Measurements from ENCODE around the gene TRPM2.

The TRPM2 gene

DNA sequence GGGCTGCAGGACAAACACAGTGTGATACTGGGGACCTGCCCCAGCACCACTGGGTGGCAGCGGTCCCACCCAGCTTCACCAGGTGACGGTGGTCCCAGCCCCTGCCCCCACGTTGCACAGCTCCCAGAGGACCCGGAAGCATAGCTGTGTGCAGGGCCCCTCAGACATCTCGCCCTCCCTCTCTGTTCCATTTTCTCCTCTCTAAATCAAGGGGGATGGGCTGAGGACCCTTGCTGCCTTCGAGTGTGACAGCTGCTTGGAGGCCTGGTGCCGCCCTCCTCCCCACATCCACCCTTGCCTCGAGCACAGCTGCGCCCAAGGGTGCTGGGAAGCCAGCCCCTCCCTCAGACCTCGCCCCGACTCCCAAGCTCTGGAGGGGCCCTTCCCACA is 85.8 kb downstream of the TRPM2 start:
- TF ChIP-seq, protein P1, sequence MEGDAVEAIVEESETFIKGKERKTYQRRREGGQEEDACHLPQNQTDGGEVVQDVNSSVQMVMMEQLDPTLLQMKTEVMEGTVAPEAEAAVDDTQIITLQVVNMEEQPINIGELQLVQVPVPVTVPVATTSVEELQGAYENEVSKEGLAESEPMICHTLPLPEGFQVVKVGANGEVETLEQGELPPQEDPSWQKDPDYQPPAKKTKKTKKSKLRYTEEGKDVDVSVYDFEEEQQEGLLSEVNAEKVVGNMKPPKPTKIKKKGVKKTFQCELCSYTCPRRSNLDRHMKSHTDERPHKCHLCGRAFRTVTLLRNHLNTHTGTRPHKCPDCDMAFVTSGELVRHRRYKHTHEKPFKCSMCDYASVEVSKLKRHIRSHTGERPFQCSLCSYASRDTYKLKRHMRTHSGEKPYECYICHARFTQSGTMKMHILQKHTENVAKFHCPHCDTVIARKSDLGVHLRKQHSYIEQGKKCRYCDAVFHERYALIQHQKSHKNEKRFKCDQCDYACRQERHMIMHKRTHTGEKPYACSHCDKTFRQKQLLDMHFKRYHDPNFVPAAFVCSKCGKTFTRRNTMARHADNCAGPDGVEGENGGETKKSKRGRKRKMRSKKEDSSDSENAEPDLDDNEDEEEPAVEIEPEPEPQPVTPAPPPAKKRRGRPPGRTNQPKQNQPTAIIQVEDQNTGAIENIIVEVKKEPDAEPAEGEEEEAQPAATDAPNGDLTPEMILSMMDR (IDR thresholded peaks at IDR 0.05; ENCODE audit: low read depth, low read length), result no peak

DNA sequence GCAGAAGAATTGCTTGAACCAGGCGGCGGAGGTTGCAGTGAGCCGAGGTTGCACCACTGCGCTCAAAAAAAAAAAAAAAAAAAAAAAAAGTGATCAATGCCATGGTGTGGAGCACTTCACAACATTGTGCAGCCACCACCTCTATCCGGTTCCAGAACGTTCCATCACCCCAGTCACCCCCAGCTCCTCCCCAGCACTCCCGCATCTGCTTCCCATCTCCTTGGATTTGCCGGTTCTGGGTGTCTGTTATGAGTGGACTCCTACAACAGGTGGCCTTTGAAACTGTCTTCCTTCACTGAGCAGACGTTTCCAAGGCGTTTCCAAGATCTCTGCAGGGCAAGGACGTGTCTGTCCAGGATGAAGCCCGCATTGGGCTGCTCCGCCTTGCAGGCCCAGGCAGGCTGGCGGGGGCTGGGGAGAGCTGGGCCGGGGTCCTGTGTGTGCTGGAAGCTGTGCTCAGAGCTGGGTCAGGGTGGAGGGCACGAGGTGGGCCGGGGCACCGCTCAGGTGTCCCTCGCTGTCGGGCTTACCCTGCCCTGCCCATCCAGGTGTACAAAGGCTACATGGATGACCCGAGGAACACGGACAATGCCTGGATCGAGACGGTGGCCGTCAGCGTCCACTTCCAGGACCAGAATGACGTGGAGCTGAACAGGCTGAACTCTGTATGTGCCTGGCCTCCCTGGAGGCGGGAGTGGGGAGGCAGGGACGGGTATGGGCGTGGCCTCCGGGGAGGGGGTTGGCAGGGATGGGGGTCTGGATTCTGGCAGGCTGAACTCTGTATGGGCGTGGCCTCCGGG is 87.0 kb downstream of the TRPM2 start:
- no peak for DNase-seq (ENCODE audit: low read depth in 2 of 2)
- H3K4me3 ChIP-seq (replicated peaks in 1 of 2; ENCODE audit: low read depth in 2 of 2, low read length in 2 of 2), result no peak overlapping the region
- TF ChIP-seq, protein P1 (IDR thresholded peaks at IDR 0.05; ENCODE audit: low read depth, low read length), result no peak

More for the DNA sequence above, 85.8 kb downstream of the TRPM2 start:
- DNase-seq (ENCODE audit: low read depth in 2 of 2), result no peak
- no peak overlapping the region for H3K4me3 ChIP-seq (replicated peaks in 1 of 2; ENCODE audit: low read depth in 2 of 2, low read length in 2 of 2)

DNA sequence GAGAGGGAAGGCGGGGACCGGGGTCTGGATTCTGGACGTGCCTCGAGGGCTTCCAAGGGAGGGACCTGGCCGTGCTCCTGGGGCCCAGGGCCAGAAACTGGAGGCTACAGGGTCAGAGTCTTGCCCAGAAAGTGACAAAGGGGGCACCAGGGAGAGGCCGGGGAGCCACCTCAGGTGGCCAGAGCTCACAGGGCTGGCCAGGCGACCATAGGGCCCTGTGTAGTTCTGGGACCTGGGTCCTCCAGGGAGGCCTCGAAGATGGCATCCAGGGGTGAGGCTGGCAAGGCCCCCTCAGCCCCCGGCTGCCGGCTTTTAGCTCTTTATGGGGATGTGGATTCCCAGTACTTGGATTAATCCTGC is 87.6 kb downstream of the TRPM2 start:
- no peak overlapping the region for H3K4me3 ChIP-seq (replicated peaks in 1 of 2; ENCODE audit: low read depth in 2 of 2, low read length in 2 of 2)
- TF ChIP-seq, protein P1 (IDR thresholded peaks at IDR 0.05; ENCODE audit: low read depth, low read length), result no peak
- no peak for DNase-seq (ENCODE audit: low read depth in 2 of 2)

DNA sequence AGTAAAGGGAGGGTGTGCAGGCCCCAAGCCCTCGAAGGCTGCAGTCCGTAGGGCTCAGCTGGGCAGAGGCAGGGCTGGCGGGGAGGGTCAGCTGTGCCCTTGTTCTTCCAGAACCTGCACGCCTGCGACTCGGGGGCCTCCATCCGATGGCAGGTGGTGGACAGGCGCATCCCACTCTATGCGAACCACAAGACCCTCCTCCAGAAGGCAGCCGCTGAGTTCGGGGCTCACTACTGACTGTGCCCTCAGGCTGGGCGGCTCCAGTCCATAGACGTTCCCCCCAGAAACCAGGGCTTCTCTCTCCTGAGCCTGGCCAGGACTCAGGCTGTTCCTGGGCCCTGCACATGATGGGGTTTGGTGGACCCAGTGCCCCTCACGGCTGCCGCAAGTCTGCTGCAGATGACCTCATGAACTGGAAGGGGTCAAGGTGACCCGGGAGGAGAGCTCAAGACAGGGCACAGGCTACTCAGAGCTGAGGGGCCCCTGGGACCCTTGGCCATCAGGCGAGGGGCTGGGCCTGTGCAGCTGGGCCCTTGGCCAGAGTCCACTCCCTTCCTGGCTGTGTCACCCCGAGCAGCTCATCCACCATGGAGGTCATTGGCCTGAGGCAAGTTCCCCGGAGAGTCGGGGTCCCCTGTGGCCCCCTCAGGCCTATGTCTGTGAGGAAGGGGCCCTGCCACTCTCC is 88.3 kb downstream of the TRPM2 start:
- no peak overlapping the region for H3K4me3 ChIP-seq (replicated peaks in 1 of 2; ENCODE audit: low read depth in 2 of 2, low read length in 2 of 2)
- no peak for DNase-seq (ENCODE audit: low read depth in 2 of 2)
- TF ChIP-seq, protein P1 (IDR thresholded peaks at IDR 0.05; ENCODE audit: low read depth, low read length), result no peak

DNA sequence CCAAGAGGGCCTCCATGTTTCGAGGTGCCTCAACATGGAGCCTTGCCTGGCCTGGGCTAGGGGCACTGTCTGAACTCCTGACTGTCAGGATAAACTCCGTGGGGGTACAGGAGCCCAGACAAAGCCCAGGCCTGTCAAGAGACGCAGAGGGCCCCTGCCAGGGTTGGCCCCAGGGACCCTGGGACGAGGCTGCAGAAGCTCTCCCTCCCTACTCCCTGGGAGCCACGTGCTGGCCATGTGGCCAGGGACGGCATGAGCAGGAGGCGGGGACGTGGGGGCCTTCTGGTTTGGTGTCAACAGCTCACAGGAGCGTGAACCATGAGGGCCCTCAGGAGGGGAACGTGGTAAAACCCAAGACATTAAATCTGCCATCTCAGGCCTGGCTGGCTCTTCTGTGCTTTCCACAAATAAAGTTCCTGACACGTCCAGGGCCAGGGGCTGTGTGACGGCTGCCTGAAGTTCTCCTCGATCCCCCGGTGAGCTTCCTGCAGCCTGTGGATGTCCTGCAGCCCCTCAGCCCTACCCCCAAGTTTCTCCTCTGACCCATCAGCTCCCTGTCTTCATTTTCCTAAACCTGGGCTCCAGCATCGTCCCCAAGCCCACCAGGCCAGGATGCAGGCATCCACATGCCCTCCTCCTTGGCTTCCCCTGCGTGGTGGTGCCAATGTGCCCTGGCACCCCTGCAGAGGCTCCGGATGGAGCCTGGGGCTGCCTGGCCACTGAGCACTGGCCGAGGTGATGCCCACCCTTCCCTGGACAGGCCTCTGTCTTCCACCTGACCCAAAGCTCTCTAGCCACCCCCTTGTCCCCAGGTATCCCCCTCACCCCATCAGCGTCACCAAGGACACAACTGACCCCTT is 89.1 kb downstream of the TRPM2 start:
- H3K4me3 ChIP-seq (replicated peaks in 1 of 2; ENCODE audit: low read depth in 2 of 2, low read length in 2 of 2), result no peak overlapping the region
- TF ChIP-seq, protein P1 (IDR thresholded peaks at IDR 0.05; ENCODE audit: low read depth, low read length), result no peak
- no peak for DNase-seq (ENCODE audit: low read depth in 2 of 2)

DNA sequence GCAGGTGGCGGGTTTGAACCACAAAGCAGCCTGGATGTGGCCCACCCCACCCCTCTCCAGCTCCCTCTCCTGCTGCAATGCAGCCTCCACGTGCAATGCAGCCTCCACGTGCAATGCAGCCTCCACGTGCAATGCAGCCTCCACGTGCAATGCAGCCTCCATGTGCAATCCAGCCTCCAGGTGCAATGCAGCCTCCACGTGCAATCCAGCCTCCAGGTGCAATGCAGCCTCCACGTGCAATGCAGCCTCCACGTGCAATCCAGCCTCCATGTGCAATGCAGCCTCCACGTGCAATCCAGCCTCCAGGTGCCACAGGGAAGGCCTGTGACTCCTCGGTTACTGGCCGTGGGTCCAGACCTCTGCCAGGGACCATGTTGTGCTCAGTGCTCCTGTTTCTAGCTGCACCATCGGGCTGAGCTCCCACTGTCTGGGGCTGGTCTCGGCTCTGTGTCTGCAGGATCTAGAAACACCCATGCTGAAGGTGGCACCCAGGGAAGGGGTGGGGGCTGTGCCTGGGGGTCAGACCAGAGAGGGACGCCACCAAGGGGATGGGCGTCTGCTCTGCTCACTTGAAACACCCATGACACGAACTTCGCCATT is 90.0 kb downstream of the TRPM2 start:
- H3K4me3 ChIP-seq (replicated peaks in 1 of 2; ENCODE audit: low read depth in 2 of 2, low read length in 2 of 2), result no peak overlapping the region
- TF ChIP-seq, protein P1 (IDR thresholded peaks at IDR 0.05; ENCODE audit: low read depth, low read length), result no peak
- no peak for DNase-seq (ENCODE audit: low read depth in 2 of 2)
